HepG2 (cell line): ENCODE data around the gene PRDM15. TPM values are rescaled to one million over a fixed set of nuclear protein-coding genes. Genes with fewer than 3 reads are reported as not detected.

Experiments used
- CBX1 ChIP-seq: IDR thresholded peaks from one replicate; pipeline ENCODE4 v1.6.1; 2016; ENCODE audit warnings: antibody characterized with exemption, low read depth
- EP300 ChIP-seq, 3 experiments: sonication (generic) in 1 of 3; formaldehyde crosslinking in 1 of 3; IDR thresholded peaks; 2 replicates each; pipeline versions ENCODE4 v1.5.1 to v1.6.1; 2011 to 2020; ENCODE audit warnings: low read depth in 2 of 3, low read length in 2 of 3, borderline replicate concordance in 1 of 3, improper control_type of control experiment in 1 of 3, mild to moderate bottlenecking in 1 of 3, missing genetic modification reagents in 1 of 3, moderate library complexity in 1 of 3
- HMGA1 ChIP-seq: sonication (generic); formaldehyde crosslinking; conservative IDR thresholded peaks from 2 replicates; pipeline ENCODE4 v1.4.0; 2020; ENCODE audit warnings: missing genetic modification reagents
- HNRNPK ChIP-seq: fragments of 200-400 bp; formaldehyde crosslinking; IDR thresholded peaks from 2 replicates; pipeline ENCODE4 v1.6.1; 2018; ENCODE audit warnings: low read length, low read depth, moderate library complexity, mild to moderate bottlenecking; ENCODE audit not compliant: poor library complexity, severe bottlenecking
- HNRNPUL1 ChIP-seq: fragments of 200-400 bp; formaldehyde crosslinking; IDR thresholded peaks from 2 replicates; pipeline ENCODE4 v1.6.1; 2017; ENCODE audit warnings: low read depth, mild to moderate bottlenecking, low read length, moderate library complexity
- KLF12 ChIP-seq: sonication (generic); formaldehyde crosslinking; IDR thresholded peaks from 2 replicates; pipeline ENCODE4 v1.4.0; 2020; ENCODE audit warnings: missing genetic modification reagents, borderline replicate concordance
- MEIS1 ChIP-seq: sonication (generic); formaldehyde crosslinking; IDR thresholded peaks from 2 replicates; pipeline ENCODE4 v1.9.0; 2021; ENCODE audit warnings: mild to moderate bottlenecking, missing genetic modification reagents, moderate library complexity, borderline replicate concordance
- MIXL1 ChIP-seq: IDR thresholded peaks from 2 replicates; pipeline ENCODE4 v1.6.1; 2016
- MLLT10 ChIP-seq: sonication (generic); formaldehyde crosslinking; IDR thresholded peaks from 2 replicates; pipeline ENCODE4 v1.4.0; 2020; ENCODE audit warnings: missing genetic modification reagents
- PTBP1 ChIP-seq: fragments of 200-400 bp; formaldehyde crosslinking; IDR thresholded peaks from 2 replicates; pipeline ENCODE4 v1.6.1; 2018; ENCODE audit warnings: low read length, low read depth; ENCODE audit not compliant: poor library complexity, severe bottlenecking
- ZNF264 ChIP-seq: sonication (generic); formaldehyde crosslinking; IDR thresholded peaks from 2 replicates; pipeline ENCODE4 v1.4.0; 2020; ENCODE audit warnings: missing genetic modification reagents
- ZNF431 ChIP-seq: sonication (generic); formaldehyde crosslinking; IDR thresholded peaks from 2 replicates; pipeline ENCODE4 v1.9.0; 2022; ENCODE audit warnings: missing genetic modification reagents, low read depth, mild to moderate bottlenecking, borderline replicate concordance
- ZNF496 ChIP-seq: sonication (generic); formaldehyde crosslinking; IDR thresholded peaks from 2 replicates; pipeline ENCODE4 v1.8.1; 2023; ENCODE audit warnings: mild to moderate bottlenecking, moderate library complexity, missing genetic modification reagents; ENCODE audit not compliant: insufficient replicate concordance
- ZNF564 ChIP-seq: sonication (generic); formaldehyde crosslinking; IDR thresholded peaks from 2 replicates; pipeline ENCODE4 v1.8.1; 2023; ENCODE audit warnings: mild to moderate bottlenecking, missing genetic modification reagents
- ZNF883 ChIP-seq: sonication (generic); formaldehyde crosslinking; IDR thresholded peaks from 2 replicates; pipeline ENCODE4 v1.5.1; 2020; ENCODE audit warnings: mild to moderate bottlenecking, missing genetic modification reagents; ENCODE audit errors: not compliant biosample characterization
- polyA plus RNA-seq, 8 experiments: library from polyadenylated mRNA; depleted of rRNA in 3 of 8; stranded (reverse) in 7 of 8; unstranded in 1 of 8; fragments of >200 nt; fragmentation: Illumina TruSeq in 4 of 8; extraction: Trizol in 4 of 8; gene quantifications; 2 replicates each; pipeline versions ENCODE4 v1.2.1 to v1.2.3, GENCODE V29; 2011 to 2016; ENCODE audit warnings: low read depth in 4 of 8, missing spikeins in 1 of 8, mixed read lengths in 1 of 8; ENCODE audit not compliant: insufficient read depth in 1 of 8
- total RNA-seq, 5 experiments: library from RNA; depleted of rRNA; stranded (reverse); fragments of >200 nt; fragmentation: Illumina TruSeq; extraction: Trizol; gene quantifications; 2 replicates each; pipeline ENCODE4 v1.2.3, GENCODE V29; 2016; ENCODE audit warnings: low read depth in 1 of 5
- TF ChIP-seq, protein P1 (sequence below): sonication (generic); formaldehyde crosslinking; IDR thresholded peaks from 2 replicates; pipeline ENCODE4 v1.9.0; 2021; ENCODE audit warnings: missing genetic modification reagents, mild to moderate bottlenecking, borderline replicate concordance
- TF ChIP-seq, protein P2 (sequence below): IDR thresholded peaks from 2 replicates; pipeline ENCODE4 v1.6.1; 2012; ENCODE audit warnings: low read length, improper control_type of control experiment
- TF ChIP-seq, protein P3 (sequence below): sonication (generic); formaldehyde crosslinking; IDR thresholded peaks from 2 replicates; pipeline ENCODE4 v1.8.0; 2022; ENCODE audit warnings: mild to moderate bottlenecking, missing genetic modification reagents; ENCODE audit not compliant: insufficient replicate concordance
- TF ChIP-seq, protein P4 (sequence below): sonication (generic); formaldehyde crosslinking; conservative IDR thresholded peaks from 2 replicates; pipeline ENCODE4 v1.8.0; 2022; ENCODE audit warnings: missing genetic modification reagents
- TF ChIP-seq, protein P5 (sequence below): sonication (generic); formaldehyde crosslinking; IDR thresholded peaks from 2 replicates; pipeline ENCODE4 v1.4.0; 2020; ENCODE audit warnings: mild to moderate bottlenecking, missing genetic modification reagents

Gene PRDM15
- total and polyA plus RNA-seq, 2 of the 13 experiments (the other 11 are each of a cell fraction or from before 2014, with no cell fraction given) = 4.0 to 6.9 TPM

DNA sequence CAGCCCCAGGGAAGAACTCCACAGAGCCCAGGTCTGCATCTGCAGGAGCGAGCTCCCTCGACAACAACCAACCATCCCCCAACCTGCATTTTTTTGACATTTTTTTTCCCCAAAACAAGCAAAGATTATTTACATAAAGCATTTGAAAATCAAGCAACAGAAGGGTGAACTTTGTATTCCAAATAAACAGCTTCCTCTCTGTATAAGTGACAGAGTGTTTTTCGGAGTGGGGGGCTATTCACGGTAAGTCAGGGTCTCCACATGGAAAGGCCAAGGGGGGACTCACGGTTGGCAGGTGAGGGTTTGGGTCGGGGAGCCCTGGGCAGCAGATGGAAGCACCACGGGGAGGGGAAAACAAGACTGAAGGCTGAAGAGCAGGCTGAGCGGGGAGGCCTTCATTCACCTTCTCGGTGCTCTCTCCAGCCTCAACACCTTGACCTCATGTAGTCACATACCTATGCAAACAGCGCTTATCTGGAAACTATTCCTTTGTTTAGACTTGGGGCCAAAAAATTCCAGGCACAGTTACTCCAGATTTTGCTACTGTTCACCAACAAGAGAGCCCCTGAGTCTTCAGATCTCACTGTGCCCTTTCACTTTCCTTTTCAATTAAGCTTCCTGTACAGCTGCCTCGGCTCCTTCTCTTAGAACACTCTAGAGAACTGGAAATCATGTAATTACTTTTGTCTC, 47.1 kb upstream of the PRDM15 start (continued):
- TF ChIP-seq, protein P1, sequence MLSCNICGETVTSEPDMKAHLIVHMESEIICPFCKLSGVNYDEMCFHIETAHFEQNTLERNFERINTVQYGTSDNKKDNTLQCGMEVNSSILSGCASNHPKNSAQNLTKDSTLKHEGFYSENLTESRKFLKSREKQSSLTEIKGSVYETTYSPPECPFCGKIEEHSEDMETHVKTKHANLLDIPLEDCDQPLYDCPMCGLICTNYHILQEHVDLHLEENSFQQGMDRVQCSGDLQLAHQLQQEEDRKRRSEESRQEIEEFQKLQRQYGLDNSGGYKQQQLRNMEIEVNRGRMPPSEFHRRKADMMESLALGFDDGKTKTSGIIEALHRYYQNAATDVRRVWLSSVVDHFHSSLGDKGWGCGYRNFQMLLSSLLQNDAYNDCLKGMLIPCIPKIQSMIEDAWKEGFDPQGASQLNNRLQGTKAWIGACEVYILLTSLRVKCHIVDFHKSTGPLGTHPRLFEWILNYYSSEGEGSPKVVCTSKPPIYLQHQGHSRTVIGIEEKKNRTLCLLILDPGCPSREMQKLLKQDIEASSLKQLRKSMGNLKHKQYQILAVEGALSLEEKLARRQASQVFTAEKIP = no peak
- TF ChIP-seq, protein P2, sequence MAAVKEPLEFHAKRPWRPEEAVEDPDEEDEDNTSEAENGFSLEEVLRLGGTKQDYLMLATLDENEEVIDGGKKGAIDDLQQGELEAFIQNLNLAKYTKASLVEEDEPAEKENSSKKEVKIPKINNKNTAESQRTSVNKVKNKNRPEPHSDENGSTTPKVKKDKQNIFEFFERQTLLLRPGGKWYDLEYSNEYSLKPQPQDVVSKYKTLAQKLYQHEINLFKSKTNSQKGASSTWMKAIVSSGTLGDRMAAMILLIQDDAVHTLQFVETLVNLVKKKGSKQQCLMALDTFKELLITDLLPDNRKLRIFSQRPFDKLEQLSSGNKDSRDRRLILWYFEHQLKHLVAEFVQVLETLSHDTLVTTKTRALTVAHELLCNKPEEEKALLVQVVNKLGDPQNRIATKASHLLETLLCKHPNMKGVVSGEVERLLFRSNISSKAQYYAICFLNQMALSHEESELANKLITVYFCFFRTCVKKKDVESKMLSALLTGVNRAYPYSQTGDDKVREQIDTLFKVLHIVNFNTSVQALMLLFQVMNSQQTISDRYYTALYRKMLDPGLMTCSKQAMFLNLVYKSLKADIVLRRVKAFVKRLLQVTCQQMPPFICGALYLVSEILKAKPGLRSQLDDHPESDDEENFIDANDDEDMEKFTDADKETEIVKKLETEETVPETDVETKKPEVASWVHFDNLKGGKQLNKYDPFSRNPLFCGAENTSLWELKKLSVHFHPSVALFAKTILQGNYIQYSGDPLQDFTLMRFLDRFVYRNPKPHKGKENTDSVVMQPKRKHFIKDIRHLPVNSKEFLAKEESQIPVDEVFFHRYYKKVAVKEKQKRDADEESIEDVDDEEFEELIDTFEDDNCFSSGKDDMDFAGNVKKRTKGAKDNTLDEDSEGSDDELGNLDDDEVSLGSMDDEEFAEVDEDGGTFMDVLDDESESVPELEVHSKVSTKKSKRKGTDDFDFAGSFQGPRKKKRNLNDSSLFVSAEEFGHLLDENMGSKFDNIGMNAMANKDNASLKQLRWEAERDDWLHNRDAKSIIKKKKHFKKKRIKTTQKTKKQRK = no peak
- TF ChIP-seq ZNF564 (no peak), ZNF431 (CRISPR knock-in tag) (no peak), ZNF883 (no peak), ZNF264 (CRISPR knock-in tag) (no peak), MIXL1 (no peak), ZNF496 (CRISPR knock-in tag) (no peak), HNRNPUL1 (no peak), CBX1 (no peak), HNRNPK (no peak), HMGA1 (CRISPR knock-in tag) (no peak), EP300 (IDR thresholded peaks at IDR 0.05; ENCODE audit: low read depth in 2 of 2, low read length in 2 of 2) (peak in 1 of 2 experiments; percentile 60; a peak in 2 of 4 replicates), EP300 (CRISPR knock-in tag; IDR thresholded peaks at IDR 0.05; ENCODE audit: borderline replicate concordance) (peak; percentile 50; the same call in 1 of the 2 replicates), PTBP1 (no peak), KLF12 (CRISPR knock-in tag) (no peak), MEIS1 (CRISPR knock-in tag) (no peak), MLLT10 (CRISPR knock-in tag) (no peak)
- TF ChIP-seq, protein P3, sequence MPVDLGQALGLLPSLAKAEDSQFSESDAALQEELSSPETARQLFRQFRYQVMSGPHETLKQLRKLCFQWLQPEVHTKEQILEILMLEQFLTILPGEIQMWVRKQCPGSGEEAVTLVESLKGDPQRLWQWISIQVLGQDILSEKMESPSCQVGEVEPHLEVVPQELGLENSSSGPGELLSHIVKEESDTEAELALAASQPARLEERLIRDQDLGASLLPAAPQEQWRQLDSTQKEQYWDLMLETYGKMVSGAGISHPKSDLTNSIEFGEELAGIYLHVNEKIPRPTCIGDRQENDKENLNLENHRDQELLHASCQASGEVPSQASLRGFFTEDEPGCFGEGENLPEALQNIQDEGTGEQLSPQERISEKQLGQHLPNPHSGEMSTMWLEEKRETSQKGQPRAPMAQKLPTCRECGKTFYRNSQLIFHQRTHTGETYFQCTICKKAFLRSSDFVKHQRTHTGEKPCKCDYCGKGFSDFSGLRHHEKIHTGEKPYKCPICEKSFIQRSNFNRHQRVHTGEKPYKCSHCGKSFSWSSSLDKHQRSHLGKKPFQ (CRISPR knock-in tag) = no peak
- TF ChIP-seq, protein P4, sequence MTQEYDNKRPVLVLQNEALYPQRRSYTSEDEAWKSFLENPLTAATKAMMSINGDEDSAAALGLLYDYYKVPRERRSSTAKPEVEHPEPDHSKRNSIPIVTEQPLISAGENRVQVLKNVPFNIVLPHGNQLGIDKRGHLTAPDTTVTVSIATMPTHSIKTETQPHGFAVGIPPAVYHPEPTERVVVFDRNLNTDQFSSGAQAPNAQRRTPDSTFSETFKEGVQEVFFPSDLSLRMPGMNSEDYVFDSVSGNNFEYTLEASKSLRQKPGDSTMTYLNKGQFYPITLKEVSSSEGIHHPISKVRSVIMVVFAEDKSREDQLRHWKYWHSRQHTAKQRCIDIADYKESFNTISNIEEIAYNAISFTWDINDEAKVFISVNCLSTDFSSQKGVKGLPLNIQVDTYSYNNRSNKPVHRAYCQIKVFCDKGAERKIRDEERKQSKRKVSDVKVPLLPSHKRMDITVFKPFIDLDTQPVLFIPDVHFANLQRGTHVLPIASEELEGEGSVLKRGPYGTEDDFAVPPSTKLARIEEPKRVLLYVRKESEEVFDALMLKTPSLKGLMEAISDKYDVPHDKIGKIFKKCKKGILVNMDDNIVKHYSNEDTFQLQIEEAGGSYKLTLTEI = no peak
- TF ChIP-seq, protein P5, sequence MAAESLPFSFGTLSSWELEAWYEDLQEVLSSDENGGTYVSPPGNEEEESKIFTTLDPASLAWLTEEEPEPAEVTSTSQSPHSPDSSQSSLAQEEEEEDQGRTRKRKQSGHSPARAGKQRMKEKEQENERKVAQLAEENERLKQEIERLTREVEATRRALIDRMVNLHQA = no peak
